Mammary epithelial cell (primary cell): Measurements from ENCODE around the gene AKAP12.

Experiments used
- EZH2 ChIP-seq: IDR thresholded peaks from 2 replicates; pipeline ENCODE4 v1.6.1; 2012; ENCODE audit warnings: low read length, inconsistent platforms, borderline replicate concordance
- TF ChIP-seq, protein P1 (sequence below), 2 donors: IDR thresholded peaks in 1 of 2; conservative IDR thresholded peaks in 1 of 2; 2 replicates each; pipeline ENCODE4 v1.5.1; 2011 to 2012; ENCODE audit warnings: inconsistent platforms in 2 of 2, low read length in 2 of 2, mild to moderate bottlenecking in 2 of 2, control low read depth in 1 of 2, low read depth in 1 of 2; ENCODE audit not compliant: insufficient read depth in 1 of 2; ENCODE audit errors: extremely low read depth in 1 of 2

- TF ChIP-seq, protein P1, sequence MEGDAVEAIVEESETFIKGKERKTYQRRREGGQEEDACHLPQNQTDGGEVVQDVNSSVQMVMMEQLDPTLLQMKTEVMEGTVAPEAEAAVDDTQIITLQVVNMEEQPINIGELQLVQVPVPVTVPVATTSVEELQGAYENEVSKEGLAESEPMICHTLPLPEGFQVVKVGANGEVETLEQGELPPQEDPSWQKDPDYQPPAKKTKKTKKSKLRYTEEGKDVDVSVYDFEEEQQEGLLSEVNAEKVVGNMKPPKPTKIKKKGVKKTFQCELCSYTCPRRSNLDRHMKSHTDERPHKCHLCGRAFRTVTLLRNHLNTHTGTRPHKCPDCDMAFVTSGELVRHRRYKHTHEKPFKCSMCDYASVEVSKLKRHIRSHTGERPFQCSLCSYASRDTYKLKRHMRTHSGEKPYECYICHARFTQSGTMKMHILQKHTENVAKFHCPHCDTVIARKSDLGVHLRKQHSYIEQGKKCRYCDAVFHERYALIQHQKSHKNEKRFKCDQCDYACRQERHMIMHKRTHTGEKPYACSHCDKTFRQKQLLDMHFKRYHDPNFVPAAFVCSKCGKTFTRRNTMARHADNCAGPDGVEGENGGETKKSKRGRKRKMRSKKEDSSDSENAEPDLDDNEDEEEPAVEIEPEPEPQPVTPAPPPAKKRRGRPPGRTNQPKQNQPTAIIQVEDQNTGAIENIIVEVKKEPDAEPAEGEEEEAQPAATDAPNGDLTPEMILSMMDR (conservative IDR thresholded peaks at IDR 0.05 in 1 of 2, IDR thresholded peaks at IDR 0.05 in 1 of 2; ENCODE audit: extremely low read depth in 1 of 2, insufficient read depth in 1 of 2, low read depth in 1 of 2, low read length in 2 of 2) = no peak
- TF ChIP-seq EZH2 = no peak
These were observed 29.7 kb downstream of the AKAP12 start for GRCh38 chr6:151269321-151269995.
